Naive thymus-derived CD8-positive, alpha-beta T cell (primary cell): ENCODE data around the gene ABTB2. TPM values are rescaled to one million over a fixed set of nuclear protein-coding genes. Genes with fewer than 3 reads are reported as not detected.
"Not testable (repeated sequence)": the region's sequence is repeated elsewhere in the genome, so short reads cannot be mapped to it uniquely, and the experiment has no call there.

Experiments
- ATAC-seq, 2 donors: fragments of 150-1000 bp; cut with Tn5 transposase in 1 of 2; sonication (Bioruptor Pico), chemical (Tn5 transposase) in 1 of 2; 1 replicate in 1 of 2; 2 replicates in 1 of 2; pipeline ENCODE4 v1.10.0; 2021; ENCODE audit warnings: mild to moderate bottlenecking in 2 of 2, moderate library complexity in 2 of 2
- POLR2A ChIA-PET: fragments of 350-600 bp; sonication (Branson Sonifier 250); formaldehyde crosslinking; loops from one replicate; lab custom pipeline; 2021; ENCODE audit warnings: antibody characterized with exemption; lab: Charles Lee
- DNase-seq, 10 donors: peaks; one replicate each; pipeline versions ENCODE4 v3.0.0 to v3.0.0-alpha.2; 2020 to 2022
- H3K27ac Mint-ChIP-seq, 10 donors: one replicate each; pipeline ENCODE4 v1.8.0; 2020 to 2022; ENCODE audit warnings: mild to moderate bottlenecking in 10 of 10, mixed read lengths in 10 of 10, moderate library complexity in 4 of 10, inconsistent platforms in 1 of 10
- H3K27me3 Mint-ChIP-seq, 5 donors: one replicate each; pipeline ENCODE4 v1.8.0; 2021 to 2022; ENCODE audit warnings: mixed read lengths in 5 of 5
- H3K36me3 Mint-ChIP-seq, 3 donors: one replicate each; pipeline ENCODE4 v1.8.0; 2020 to 2022; ENCODE audit warnings: mixed read lengths in 3 of 3, mild to moderate bottlenecking in 2 of 3, inconsistent platforms in 1 of 3
- H3K4me1 Mint-ChIP-seq, 4 donors: one replicate each; pipeline ENCODE4 v1.8.0; 2021 to 2022; ENCODE audit warnings: mixed read lengths in 4 of 4
- H3K4me3 Mint-ChIP-seq, 10 donors: one replicate each; pipeline ENCODE4 v1.8.0; 2020 to 2022; ENCODE audit warnings: mild to moderate bottlenecking in 10 of 10, mixed read lengths in 10 of 10, moderate library complexity in 6 of 10, inconsistent platforms in 1 of 10
- H3K9me3 Mint-ChIP-seq, 9 donors: one replicate each; pipeline ENCODE4 v1.8.0; 2020 to 2022; ENCODE audit warnings: mixed read lengths in 9 of 9, mild to moderate bottlenecking in 3 of 9, inconsistent platforms in 1 of 9, moderate library complexity in 1 of 9
- polyA plus RNA-seq, 3 donors: library from polyadenylated mRNA; unstranded; fragments of 300-500 nt; fragmentation: Illumina TruSeq; gene quantifications; one replicate each; pipeline ENCODE4 v1.2.3, GENCODE V29; 2021
- total RNA-seq, 8 experiments: library from RNA in 2 of 8; stranded (reverse) in 2 of 8; gene quantifications; one replicate each; pipeline ENCODE4 v1.2.3 and lab custom pipeline; 2021 to 2026

ABTB2 gene
- total RNA-seq (under 1 TPM; 0.69 to 0.81 TPM), polyA plus RNA-seq (under 1 TPM in 1 of 3 donors, not detected in 2; 0.05 TPM), total RNA-seq (lab: John Stamatoyannopoulos, UW) (0.98 to 32.9 (median 2.7) reads per million in 6 experiments)

GRCh38 chr11:34357701-34358257 is at the start of gene ABTB2:
Gene ABTB2, minus strand, starts transcription at chr11:34358010.
- Mint-ChIP-seq H3K27me3 (peaks cover 27 to 57% (median 39%) of the 10 kb centered on the region in 5 donors), H3K36me3 (no peaks in the 10 kb centered on the region), H3K27ac (peak within 1 kb of the TSS; percentile 45 to 95 (median 91)), H3K4me3 (peak within 1 kb of the TSS; percentile 84 to 94 (median 90)), H3K4me1 (peaks cover 15 to 34% (median 24%) of the 10 kb centered on the region in 4 donors), H3K9me3 (no peaks in the 10 kb centered on the region)
- ATAC-seq, result peak; percentile 86 to 90
- peak; percentile 92 to 98 (median 96) for DNase-seq
- POLR2A ChIA-PET, result interaction anchor here (1.0 to 3.8 kb wide), 6 partner anchors 108 to 361 kb away, joined by 4 to 30 read pairs (median 6); partner anchors contain the start of genes CAPRIN1 and NAT10

- DNase-seq (no peak), ATAC-seq (no peak)
- peaks cover 0 to 8% (median 0%) of the 10 kb centered on the region in 9 donors for H3K9me3 Mint-ChIP-seq
- no peak overlapping the region for H3K4me3 Mint-ChIP-seq
- H3K4me1 Mint-ChIP-seq, result peaks cover 0 to 1% (median 0%) of the 10 kb centered on the region in 4 donors
- POLR2A ChIA-PET, result no interaction called here
- H3K27me3 Mint-ChIP-seq, result peaks cover 18 to 34% (median 24%) of the 10 kb centered on the region in 5 donors
- H3K27ac Mint-ChIP-seq, result no peak overlapping the region
- H3K36me3 Mint-ChIP-seq, result peaks cover 0 to 5% (median 3%) of the 10 kb centered on the region in 3 donors
Observed at GRCh38 chr11:34407121-34407813, 49.5 kb upstream of the ABTB2 start.

GRCh38 chr11:34406413-34406812 is 48.6 kb upstream of the ABTB2 start:
- Mint-ChIP-seq H3K36me3 (no peaks in the 10 kb centered on the region), H3K9me3 (peaks cover 0 to under 1% (median 0%) of the 10 kb centered on the region in 9 donors), H3K4me1 (peaks cover 0 to 1% (median 0%) of the 10 kb centered on the region in 4 donors), H3K27me3 (peaks cover 18 to 34% (median 22%) of the 10 kb centered on the region in 5 donors), H3K27ac (peak overlapping the region in 1 of 10 donors; percentile 15), H3K4me3 (no peak overlapping the region)
- POLR2A ChIA-PET, result no interaction called here
- ATAC-seq (no peak), DNase-seq (no peak)

GRCh38 chr11:34405079-34405858 is 47.5 kb upstream of the ABTB2 start:
- Mint-ChIP-seq H3K4me3 (no peak overlapping the region), H3K9me3 (no peaks in the 10 kb centered on the region), H3K27ac (no peak overlapping the region), H3K36me3 (no peaks in the 10 kb centered on the region), H3K27me3 (peaks cover 15 to 34% (median 23%) of the 10 kb centered on the region in 5 donors), H3K4me1 (peaks cover 0 to 1% (median 0%) of the 10 kb centered on the region in 4 donors)
- POLR2A ChIA-PET, result no interaction called here
- ATAC-seq (no peak), DNase-seq (no peak)

- ATAC-seq, result no peak
- Mint-ChIP-seq H3K4me3 (no peak overlapping the region), H3K27ac (no peak overlapping the region), H3K4me1 (peaks cover 0 to 1% (median 0%) of the 10 kb centered on the region in 4 donors), H3K36me3 (no peaks in the 10 kb centered on the region), H3K9me3 (no peaks in the 10 kb centered on the region), H3K27me3 (peaks cover 12 to 28% (median 21%) of the 10 kb centered on the region in 5 donors)
- POLR2A ChIA-PET, result no interaction called here
- no peak for DNase-seq
Observed at GRCh38 chr11:34404280-34404679, 46.5 kb upstream of the ABTB2 start.

GRCh38 chr11:34403431-34403830 is 45.6 kb upstream of the ABTB2 start:
- Mint-ChIP-seq H3K9me3 (no peaks in the 10 kb centered on the region), H3K4me1 (peaks cover 0 to 1% (median 0%) of the 10 kb centered on the region in 4 donors), H3K27me3 (peaks cover 8 to 25% (median 17%) of the 10 kb centered on the region in 5 donors), H3K4me3 (no peak overlapping the region), H3K36me3 (no peaks in the 10 kb centered on the region), H3K27ac (no peak overlapping the region)
- no peak for DNase-seq
- no peak for ATAC-seq
- POLR2A ChIA-PET, result no interaction called here

GRCh38 chr11:34397811-34398210 is 40.0 kb upstream of the ABTB2 start:
- POLR2A ChIA-PET, result no interaction called here
- Mint-ChIP-seq H3K4me1 (no peaks in the 10 kb centered on the region), H3K27ac (no peak overlapping the region), H3K27me3 (peaks cover 0 to 25% (median 12%) of the 10 kb centered on the region in 5 donors), H3K4me3 (no peak overlapping the region), H3K36me3 (peaks cover 2 to 18% (median 12%) of the 10 kb centered on the region in 3 donors), H3K9me3 (peaks cover 7 to 24% (median 16%) of the 10 kb centered on the region in 9 donors)
- ATAC-seq, result no peak
- no peak for DNase-seq

- no peak for ATAC-seq
- no peak for DNase-seq
- Mint-ChIP-seq H3K27ac (no peak overlapping the region), H3K36me3 (peaks cover 2 to 25% (median 16%) of the 10 kb centered on the region in 3 donors), H3K9me3 (peaks cover 10 to 31% (median 18%) of the 10 kb centered on the region in 9 donors), H3K4me3 (no peak overlapping the region), H3K4me1 (no peaks in the 10 kb centered on the region), H3K27me3 (peaks cover 3 to 25% (median 12%) of the 10 kb centered on the region in 5 donors)
- POLR2A ChIA-PET, result no interaction called here
Observed at GRCh38 chr11:34397120-34397519, 39.3 kb upstream of the ABTB2 start.

GRCh38 chr11:34395916-34396550 is 38.2 kb upstream of the ABTB2 start:
- Mint-ChIP-seq H3K36me3 (peaks cover 2 to 26% (median 16%) of the 10 kb centered on the region in 3 donors), H3K27me3 (peaks cover 6 to 32% (median 14%) of the 10 kb centered on the region in 5 donors), H3K27ac (no peak overlapping the region), H3K9me3 (peaks cover 10 to 34% (median 18%) of the 10 kb centered on the region in 9 donors), H3K4me3 (no peak overlapping the region), H3K4me1 (no peaks in the 10 kb centered on the region)
- DNase-seq, result no peak
- ATAC-seq, result no peak
- POLR2A ChIA-PET, result interaction anchor here (0.7 kb wide), 1 partner anchor 1134 kb away, joined by 3 read pairs; no protein-coding TSS in a partner anchor

GRCh38 chr11:34394771-34395300 is 37.0 kb upstream of the ABTB2 start:
- no peak overlapping the region for H3K4me3 Mint-ChIP-seq
- H3K27me3 Mint-ChIP-seq, result peaks cover 4 to 42% (median 13%) of the 10 kb centered on the region in 5 donors
- ATAC-seq (no peak), DNase-seq (no peak)
- H3K27ac Mint-ChIP-seq, result no peak overlapping the region
- H3K36me3 Mint-ChIP-seq, result peaks cover 2 to 26% (median 16%) of the 10 kb centered on the region in 3 donors
- POLR2A ChIA-PET, result no interaction called here
- H3K9me3 Mint-ChIP-seq, result peaks cover 10 to 34% (median 18%) of the 10 kb centered on the region in 9 donors
- H3K4me1 Mint-ChIP-seq, result no peaks in the 10 kb centered on the region

GRCh38 chr11:34387653-34388052 is 29.8 kb upstream of the ABTB2 start:
- peaks cover 0 to 15% (median 2%) of the 10 kb centered on the region in 9 donors for H3K9me3 Mint-ChIP-seq
- no peak for ATAC-seq
- POLR2A ChIA-PET, result no interaction called here

GRCh38 chr11:34386356-34386755 is 28.5 kb upstream of the ABTB2 start:
- H3K36me3 Mint-ChIP-seq, H3K4me1 Mint-ChIP-seq, H3K4me3 Mint-ChIP-seq, H3K27ac Mint-ChIP-seq, DNase-seq, POLR2A ChIA-PET, H3K9me3 Mint-ChIP-seq, ATAC-seq: not testable (repeated sequence)
- H3K27me3 Mint-ChIP-seq, result peaks cover 0 to 13% (median 2%) of the 10 kb centered on the region in 5 donors

More at GRCh38 chr11:34387653-34388052, 29.8 kb upstream of the ABTB2 start:
- no peak overlapping the region for H3K27ac Mint-ChIP-seq
- H3K36me3 Mint-ChIP-seq, result peaks cover 0 to 6% (median 2%) of the 10 kb centered on the region in 3 donors
- no peaks in the 10 kb centered on the region for H3K4me1 Mint-ChIP-seq
- peaks cover 2 to 20% (median 5%) of the 10 kb centered on the region in 5 donors for H3K27me3 Mint-ChIP-seq
- DNase-seq, result no peak
- H3K4me3 Mint-ChIP-seq, result no peak overlapping the region
